Stimulated activated CD8-positive, alpha-beta memory T cell treated with anti-CD3 and anti-CD28 coated beads, Interleukin-12 subunit alpha, Interleukin-12 subunit beta, amount 100 ng/mL, for 24 hours (primary cell): ENCODE data around the gene ZNF136.

Experiments used
- DNase-seq: peaks from one replicate; pipeline ENCODE4 v3.0.0-alpha.2; 2020; ENCODE audit errors: extremely low read depth

ZNF136 gene

DNA sequence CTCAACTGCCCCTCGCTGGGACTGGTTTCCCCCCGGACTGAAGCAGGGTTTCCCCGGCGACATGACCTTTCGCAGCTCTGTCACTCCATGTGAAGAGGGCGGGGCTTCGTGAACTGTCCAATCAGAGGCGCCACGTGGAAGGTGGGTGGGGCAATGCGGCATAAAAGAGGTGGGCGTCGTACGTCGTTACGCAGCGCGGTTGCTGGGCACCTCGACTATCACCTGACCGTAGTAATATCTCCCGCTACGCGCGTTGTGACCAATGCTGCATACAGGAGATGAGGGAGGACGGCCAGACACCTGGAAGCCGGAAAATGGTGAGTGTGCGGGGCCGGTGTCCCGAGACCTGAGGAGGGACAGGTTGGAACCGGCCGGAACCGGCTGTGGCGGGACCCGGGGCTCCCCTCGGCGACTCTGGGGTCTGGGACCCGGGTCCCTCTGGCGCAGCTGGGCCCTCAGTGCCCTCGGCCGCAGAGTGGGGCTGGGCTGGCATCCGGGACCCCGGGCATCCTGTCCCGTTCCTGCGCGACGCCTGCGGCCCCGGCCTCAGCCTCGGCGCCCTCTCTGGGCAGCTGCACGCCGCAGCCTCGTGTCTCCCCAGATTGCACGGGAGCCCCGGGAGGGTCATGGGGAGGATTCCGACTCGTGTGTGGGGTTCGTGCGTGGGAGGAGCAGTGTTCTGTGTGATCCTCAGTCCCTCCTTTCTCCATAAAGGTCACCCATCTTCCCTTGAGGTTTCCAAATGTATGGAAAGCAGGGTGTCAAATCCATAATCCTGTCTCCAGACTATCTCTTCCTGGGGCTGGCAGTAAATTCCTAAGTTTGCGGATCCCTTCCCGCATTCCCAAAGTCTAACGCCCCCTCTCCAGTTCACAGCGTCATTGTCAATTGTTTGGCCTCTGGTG is 32.2 kb downstream of the ZNF136 start:
- DNase-seq, result peak; percentile 49

DNA sequence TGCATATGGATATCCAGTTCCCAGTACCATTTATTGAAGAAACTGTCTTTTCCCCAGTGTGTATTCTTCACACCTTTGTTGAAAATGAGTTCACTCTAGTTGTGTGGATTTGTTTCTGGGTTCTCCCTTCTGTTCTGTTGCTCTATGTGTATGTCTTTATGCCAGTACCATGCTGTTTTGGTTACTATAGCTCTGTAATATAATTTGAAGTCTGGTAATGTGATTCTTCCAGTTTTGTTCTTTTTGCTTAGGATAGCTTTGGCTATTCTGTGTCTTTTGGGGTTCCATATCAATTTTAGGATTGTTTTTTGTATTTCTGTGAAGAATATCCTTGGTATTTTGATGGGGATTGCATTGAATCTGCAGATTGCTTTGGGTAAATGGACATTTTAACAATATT is 35.2 kb downstream of the ZNF136 start:
- DNase-seq, result no peak

DNA sequence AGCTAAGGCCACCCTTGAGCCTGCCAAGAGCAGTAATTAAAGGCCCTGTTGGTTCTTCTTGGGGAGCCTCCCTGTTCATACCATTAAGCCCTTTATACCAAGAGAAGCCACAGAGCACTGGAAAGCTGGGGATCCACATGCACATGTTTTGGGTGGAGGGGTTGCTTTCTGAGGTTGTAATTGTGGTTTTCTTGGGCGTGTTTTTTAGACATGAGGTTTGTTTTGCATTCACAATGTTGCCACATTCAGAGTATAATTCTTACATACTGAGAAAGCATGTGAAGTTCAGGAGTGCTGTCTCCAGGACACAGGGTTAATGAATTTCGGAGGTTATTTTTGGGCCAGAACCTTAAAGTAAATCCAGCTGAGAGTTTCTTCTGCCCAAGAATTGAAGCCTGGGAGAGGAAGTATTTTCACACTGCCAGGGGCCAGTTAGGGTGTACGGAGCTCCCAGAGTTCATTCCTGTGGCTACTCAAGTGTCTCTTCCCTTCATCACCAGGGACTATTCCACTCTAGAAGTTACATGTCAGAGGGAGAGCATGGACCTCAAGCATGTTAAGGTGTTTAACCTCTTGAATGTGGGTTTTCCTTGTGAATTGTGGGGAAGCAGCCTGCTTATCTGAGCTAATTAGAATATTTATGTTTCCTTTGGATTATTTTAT is 37.0 kb downstream of the ZNF136 start:
- DNase-seq, result no peak

DNA sequence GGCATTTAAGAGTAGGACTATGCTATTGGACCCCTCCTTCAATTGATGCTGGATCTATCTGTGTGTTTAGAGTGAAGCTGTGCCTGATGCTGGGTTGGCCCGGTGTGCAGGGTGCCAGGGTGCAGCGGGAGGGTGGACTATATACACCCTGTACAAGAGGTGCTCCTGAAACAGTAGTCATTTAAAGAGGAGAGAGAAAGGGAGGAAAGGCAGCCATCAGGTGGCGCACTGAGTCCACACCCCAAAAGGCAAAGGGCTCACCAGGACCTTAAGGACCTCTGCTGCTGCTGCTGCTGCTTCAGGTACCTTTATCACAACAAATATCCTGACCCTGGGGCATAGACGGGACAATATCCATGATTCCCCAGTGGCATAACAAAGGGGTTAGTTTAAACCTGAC is 39.4 kb downstream of the ZNF136 start:
- peak; percentile 7 for DNase-seq

DNA sequence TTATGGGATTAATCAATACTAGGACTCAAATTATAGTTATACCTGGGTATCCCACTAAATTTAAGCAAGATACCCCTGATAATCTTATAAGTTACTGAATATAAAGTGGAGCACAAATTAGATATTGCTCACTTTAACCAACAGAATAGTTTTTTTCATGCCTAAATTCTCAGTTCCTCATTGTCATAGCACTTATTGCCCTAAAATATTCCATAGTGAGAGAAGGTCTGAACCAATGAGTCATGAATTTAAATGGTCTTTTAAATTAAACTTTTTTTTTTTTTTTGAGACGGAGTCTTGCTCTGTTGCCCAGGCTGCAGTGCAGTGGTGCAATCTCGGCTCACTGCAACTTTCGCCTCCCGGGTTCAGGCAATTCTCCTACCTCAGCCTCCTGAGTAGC is 42.4 kb downstream of the ZNF136 start:
- DNase-seq, result no peak

DNA sequence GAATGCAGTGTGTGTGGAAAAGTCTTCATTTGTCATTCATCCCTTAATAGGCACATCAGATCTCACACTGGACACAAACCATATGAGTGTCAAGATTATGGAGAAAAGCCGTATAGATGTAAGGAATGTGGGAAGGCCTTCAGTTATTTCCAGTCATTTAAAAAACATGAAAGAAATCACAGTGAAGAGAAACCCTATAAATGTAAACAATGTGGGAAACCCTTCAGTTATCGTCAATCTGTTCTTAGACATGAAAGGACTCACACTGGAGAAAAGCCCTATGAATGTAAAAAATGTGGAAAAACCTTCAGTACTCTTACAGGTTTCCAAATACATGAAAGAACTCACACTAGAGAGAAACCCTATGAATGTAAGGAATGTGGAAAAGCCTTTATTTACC is 45.3 kb downstream of the ZNF136 start:
- no peak for DNase-seq

DNA sequence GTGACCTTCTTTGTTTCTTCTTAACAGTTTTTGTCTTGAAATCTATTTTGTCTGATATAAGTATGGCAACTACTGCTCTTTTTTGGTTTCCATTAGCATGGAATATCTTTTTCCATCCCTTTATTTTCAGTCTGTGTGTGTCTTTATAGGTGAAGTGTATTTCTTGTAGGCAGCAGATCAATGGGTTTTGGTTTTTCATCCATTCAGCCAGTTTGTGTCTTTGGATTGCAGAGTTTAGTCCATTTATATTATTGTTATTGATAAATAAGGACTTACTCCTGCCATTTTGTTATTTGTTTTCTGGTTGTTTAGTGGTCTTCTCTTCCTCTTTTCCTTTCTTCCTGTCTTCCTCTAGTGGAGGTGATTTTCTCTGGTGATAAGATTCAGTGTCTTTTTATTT is 54.4 kb downstream of the ZNF136 start:
- DNase-seq, result no peak

DNA sequence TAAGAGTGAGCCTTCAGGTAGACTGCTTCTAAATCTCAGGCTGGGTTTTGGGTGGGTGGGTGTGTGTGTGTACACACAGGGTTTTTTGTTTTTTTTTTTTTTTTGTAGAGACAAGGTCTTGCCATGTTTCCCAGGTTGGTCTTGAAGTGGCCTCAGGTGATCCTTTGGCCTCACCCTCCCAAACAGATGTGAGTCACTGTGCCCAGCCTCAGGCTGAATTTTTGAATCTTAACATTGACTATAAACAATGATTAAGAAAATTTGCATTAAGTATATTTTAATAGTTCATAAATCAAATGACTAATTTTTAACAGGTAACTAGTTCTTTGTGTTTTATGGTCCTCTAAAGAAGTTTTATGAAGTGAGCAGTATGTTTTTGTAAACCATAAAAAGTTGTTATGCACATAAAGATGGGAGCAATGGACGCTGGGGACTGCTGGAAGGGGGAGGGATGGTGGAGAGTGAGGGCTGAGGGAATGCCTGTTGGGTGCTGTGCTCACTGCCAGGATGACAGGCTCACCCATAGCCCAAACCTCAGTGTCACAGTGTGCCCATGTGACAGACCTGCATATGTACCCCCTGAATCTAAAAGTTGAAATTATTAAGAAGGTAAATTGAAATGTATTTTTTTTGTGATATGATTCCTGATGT is 60.2 kb downstream of the ZNF136 start:
- no peak for DNase-seq

DNA sequence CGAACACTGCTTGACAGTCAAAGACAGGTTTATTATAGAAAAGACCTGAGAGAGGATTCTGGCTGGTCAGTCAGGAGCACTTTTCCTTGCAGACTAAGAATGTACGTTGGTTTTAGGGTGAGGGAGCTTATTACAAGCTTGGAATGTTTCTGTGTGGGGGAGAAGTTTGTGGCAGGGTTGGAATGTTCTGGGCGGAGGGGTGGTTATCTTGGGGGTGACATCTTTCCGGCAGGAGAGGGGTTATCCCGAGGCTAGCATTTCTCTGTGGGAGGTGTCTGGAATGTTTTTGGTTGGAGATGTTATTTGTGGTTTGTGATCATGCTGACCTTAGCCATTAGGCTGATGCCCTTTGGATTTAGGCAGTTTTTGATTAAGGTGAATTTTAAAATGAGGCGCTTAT is 61.8 kb downstream of the ZNF136 start:
- DNase-seq, result no peak

DNA sequence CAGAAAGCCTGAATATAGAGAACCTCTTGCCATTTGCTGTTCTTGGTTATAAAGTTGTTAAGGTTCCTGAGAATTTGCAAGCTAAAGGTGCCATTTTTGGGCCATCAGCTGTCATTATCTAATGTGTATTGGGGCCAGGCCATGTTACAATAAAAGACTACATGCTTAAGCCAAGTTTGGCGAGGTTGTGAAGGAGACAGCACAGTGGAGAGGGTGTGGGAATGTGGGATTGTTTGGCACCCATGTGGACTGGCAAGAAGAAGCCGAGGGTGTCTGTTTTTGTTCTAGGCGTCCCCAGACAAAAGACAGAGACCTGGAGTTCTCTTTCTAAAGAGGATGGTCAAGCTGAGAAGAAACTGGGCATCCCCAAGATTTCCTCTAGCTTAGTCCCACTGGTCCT is 67.1 kb downstream of the ZNF136 start:
- DNase-seq, result no peak

DNA sequence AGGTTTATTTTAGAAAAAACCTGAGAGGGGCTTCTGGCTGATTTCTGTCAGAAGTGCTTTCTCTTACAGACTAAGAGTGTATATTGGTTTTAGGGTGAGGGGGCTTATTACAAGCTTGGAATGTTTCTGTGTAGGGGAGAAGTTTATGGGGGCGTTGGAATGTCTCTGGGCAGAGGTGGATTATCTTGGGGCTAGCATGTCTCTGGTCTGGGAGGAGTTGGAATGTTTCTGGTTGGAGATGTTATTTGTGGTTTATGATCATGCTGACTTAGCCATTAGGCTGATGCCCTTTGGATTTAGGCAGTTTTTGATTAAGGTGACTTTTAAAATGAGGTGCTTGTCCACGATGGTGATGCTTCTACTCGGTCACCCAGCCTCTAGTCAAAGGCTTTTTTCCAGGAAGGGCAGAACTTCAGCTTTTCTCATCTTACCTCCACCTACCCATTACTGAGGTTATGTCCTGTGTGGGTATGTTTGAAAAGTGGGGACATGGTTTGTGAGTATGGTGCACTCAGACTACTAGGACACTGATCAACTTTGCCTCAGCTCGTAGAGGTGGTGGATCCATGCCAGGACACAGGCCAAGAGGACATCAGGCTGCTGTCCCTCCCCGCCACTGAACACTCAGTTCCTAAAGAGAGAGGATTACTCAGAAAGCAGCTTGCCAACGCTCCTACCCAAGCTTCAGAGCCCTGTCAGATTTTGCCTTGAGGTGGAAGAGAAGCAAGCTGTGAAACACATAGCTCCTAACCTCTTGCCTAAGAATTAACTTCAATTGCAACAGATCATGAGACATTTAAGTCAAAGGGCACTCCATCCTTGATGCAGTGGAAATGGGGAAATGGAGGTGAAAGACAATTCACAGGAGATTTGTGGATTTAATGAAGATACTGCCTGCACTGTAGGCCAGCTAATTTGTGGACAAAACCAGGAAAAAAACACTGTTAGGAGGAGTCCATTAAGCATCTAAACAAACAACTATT is 68.1 kb downstream of the ZNF136 start:
- no peak for DNase-seq

DNA sequence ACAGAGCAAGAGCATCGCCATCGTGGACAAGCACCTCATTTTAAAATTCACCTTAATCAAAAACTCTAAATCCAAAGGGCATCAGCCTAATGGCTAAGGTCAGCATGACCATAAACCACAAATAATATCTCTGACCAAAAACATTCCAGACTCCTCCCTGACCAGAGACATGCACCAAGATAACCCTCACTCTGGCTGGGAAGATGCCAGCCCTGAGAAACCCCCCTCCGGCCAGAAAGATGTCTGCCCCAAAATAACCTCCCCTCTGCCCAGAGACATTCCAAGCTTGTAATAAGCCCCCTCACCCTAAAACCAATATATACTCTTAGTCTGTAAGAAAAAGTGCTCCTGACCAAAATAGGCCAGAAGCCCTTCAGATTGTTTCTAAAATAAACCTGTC is 70.1 kb downstream of the ZNF136 start:
- no peak for DNase-seq

DNA sequence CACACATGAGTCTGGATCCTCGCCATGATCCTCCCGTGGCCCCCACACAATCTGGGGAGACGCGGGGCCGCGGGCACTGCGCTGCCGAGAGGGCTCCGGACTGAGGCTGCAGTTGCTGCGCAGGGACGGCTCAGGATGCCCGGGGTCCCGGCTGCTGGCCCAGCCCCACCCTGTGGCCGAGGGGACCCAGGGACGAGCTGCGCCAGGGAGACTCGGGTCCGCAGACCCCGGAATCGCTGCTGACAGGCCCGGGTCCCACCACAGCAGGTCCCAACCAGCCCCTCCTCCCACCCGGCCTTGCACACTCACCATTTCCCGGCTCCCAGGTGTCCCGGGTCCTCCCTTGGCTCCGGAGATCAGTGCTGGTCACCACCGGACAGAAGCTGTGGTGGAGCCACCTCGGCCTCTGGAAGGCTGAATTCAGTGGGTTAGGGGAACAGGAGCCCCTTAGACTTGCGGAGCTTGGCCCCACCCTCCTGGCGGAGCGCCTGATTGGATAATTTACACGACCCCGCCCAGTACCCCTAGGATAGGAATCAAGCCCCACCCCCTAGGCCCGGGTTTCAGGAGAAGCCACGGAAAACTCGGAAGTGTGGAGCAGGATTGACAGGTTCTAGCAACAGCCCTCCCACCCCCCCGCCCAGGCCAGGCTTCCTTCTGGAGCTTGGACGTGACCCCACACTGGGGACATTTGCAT is 74.4 kb downstream of the ZNF136 start:
- DNase-seq, result no peak
